ENCODE results near the gene FGF14.

Gene FGF14

GRCh38 chr13:101916108-101916774 lies 485.6 kb downstream of the FGF14 start:
- no peak for DNase-seq

GRCh38 chr13:101915755-101916107 lies 486.1 kb downstream of the FGF14 start:
- DNase-seq, result no peak

- no peak for DNase-seq
These were observed 486.5 kb downstream of the FGF14 start for GRCh38 chr13:101915331-101915730.

- no peak for DNase-seq
These were observed 490.1 kb downstream of the FGF14 start for GRCh38 chr13:101911752-101912151.

GRCh38 chr13:101903890-101904289 lies 498.0 kb downstream of the FGF14 start:
- DNase-seq, result no peak

- no peak for DNase-seq
These were observed 503.2 kb downstream of the FGF14 start for GRCh38 chr13:101898676-101899075.

- no peak for DNase-seq
These were observed 505.3 kb downstream of the FGF14 start for GRCh38 chr13:101896541-101896940.

GRCh38 chr13:101893021-101893420 lies 508.8 kb downstream of the FGF14 start:
- no peak for DNase-seq

GRCh38 chr13:101892296-101892695 lies 509.6 kb downstream of the FGF14 start:
- DNase-seq, result no peak

GRCh38 chr13:101881593-101881992 lies 520.3 kb downstream of the FGF14 start:
- DNase-seq, result no peak

GRCh38 chr13:101880581-101880980 lies 521.3 kb downstream of the FGF14 start:
- DNase-seq, result no peak

GRCh38 chr13:101876951-101877350 lies 524.9 kb downstream of the FGF14 start:
- DNase-seq, result no peak

- no peak for DNase-seq
These were observed 526.0 kb downstream of the FGF14 start for GRCh38 chr13:101875717-101876393.

GRCh38 chr13:101875091-101875490 lies 526.8 kb downstream of the FGF14 start:
- no peak for DNase-seq

GRCh38 chr13:101869553-101869952 lies 532.3 kb downstream of the FGF14 start:
- DNase-seq, result no peak

- DNase-seq, result no peak
These were observed 533.0 kb downstream of the FGF14 start for GRCh38 chr13:101868585-101869469.

GRCh38 chr13:101866889-101867581 lies 534.8 kb downstream of the FGF14 start:
- DNase-seq, result no peak

GRCh38 chr13:101858860-101859259 lies 543.0 kb downstream of the FGF14 start:
- DNase-seq, result no peak

- no peak for DNase-seq
These were observed 555.1 kb downstream of the FGF14 start for GRCh38 chr13:101846701-101847100.

GRCh38 chr13:101846249-101846648 lies 555.6 kb downstream of the FGF14 start:
- DNase-seq, result no peak

- DNase-seq, result no peak
These were observed 556.4 kb downstream of the FGF14 start for GRCh38 chr13:101845245-101846020.

- no peak for DNase-seq
These were observed 560.1 kb downstream of the FGF14 start for GRCh38 chr13:101841698-101842097.

All from hippocampal formation (tissue), 2 donors.